Bronchial epithelial cell (primary cell): Measurements from ENCODE around the gene OPA3. TPM values are rescaled to one million over a fixed set of nuclear protein-coding genes. Genes with fewer than 3 reads are reported as not detected.

Source experiments
- DNase-seq: peaks from one replicate; pipeline ENCODE4 v3.0.0-alpha.2; 2010; ENCODE audit warnings: low read depth
- FAIRE-seq: peaks from 2 replicates; lab custom pipeline; 2011; peaks lifted over from hg19 to GRCh38; lab: Jason Lieb, UNC
- H3K27me3 ChIP-seq: 2 replicates; pipeline ENCODE4 v1.5.1; 2011; ENCODE audit warnings: low read length; ENCODE audit not compliant: control insufficient read depth, insufficient read depth
- H3K36me3 ChIP-seq: 2 replicates; pipeline ENCODE4 v1.5.1; 2011; ENCODE audit warnings: low read length; ENCODE audit not compliant: control insufficient read depth, insufficient read depth
- H3K4me3 ChIP-seq: 2 replicates; pipeline ENCODE4 v1.5.1; 2011; ENCODE audit warnings: mild to moderate bottlenecking, low read depth, low read length, control low read depth
- CTCF ChIP-seq: IDR thresholded peaks from 2 replicates; pipeline ENCODE4 v1.5.1; 2011; ENCODE audit warnings: mild to moderate bottlenecking, moderate library complexity, low read length, control low read depth, inconsistent platforms; ENCODE audit not compliant: insufficient read depth, severe bottlenecking
- total RNA-seq: library from RNA; depleted of rRNA; stranded (reverse); fragments of >200 nt; gene quantifications from 2 replicates; pipeline ENCODE4 v1.2.1, GENCODE V29; 2014

Gene OPA3
- total RNA-seq, 1 donor from 2014 or later, result 5.3 TPM

GRCh38 chr19:45539459-45539858, 45.1 kb downstream of the OPA3 start:
- Histone ChIP-seq H3K27me3 (no peaks in the 10 kb centered on the region), H3K36me3 (no peaks in the 10 kb centered on the region), H3K4me3 (no peak overlapping the region)
- TF ChIP-seq CTCF, result no peak
- peak; percentile 40 for DNase-seq
- FAIRE-seq, result no peak

GRCh38 chr19:45531349-45531748, 53.3 kb downstream of the OPA3 start:
- FAIRE-seq, result no peak

GRCh38 chr19:45529420-45529785, 55.2 kb downstream of the OPA3 start:
- H3K4me3 ChIP-seq, result peak overlapping the region; percentile 51
- H3K36me3 ChIP-seq, result peaks cover 8% of the 10 kb centered on the region
- H3K27me3 ChIP-seq, result no peaks in the 10 kb centered on the region
- DNase-seq, result no peak
- no peak for FAIRE-seq
- no peak for TF ChIP-seq CTCF

More at GRCh38 chr19:45531349-45531748, 53.3 kb downstream of the OPA3 start:
- Histone ChIP-seq H3K36me3 (peaks cover 1% of the 10 kb centered on the region), H3K4me3 (no peak overlapping the region), H3K27me3 (no peaks in the 10 kb centered on the region)
- TF ChIP-seq CTCF, result no peak
- DNase-seq, result no peak

- Histone ChIP-seq H3K27me3 (no peaks in the 10 kb centered on the region), H3K36me3 (peaks cover 12% of the 10 kb centered on the region), H3K4me3 (peak overlapping the region; percentile 51)
- TF ChIP-seq CTCF, result peak; percentile 12
- FAIRE-seq (no peak), DNase-seq (peak; percentile 75)
These were observed 55.7 kb downstream of the OPA3 start for GRCh38 chr19:45528744-45529419.

- Histone ChIP-seq H3K36me3 (peaks cover 11% of the 10 kb centered on the region), H3K27me3 (no peaks in the 10 kb centered on the region), H3K4me3 (peak overlapping the region; percentile 51)
- no peak for TF ChIP-seq CTCF
- DNase-seq (peak; percentile 86), FAIRE-seq (peak; percentile 47)
These were observed 56.4 kb downstream of the OPA3 start for GRCh38 chr19:45528149-45528743.

- H3K4me3 ChIP-seq, result no peak overlapping the region
- TF ChIP-seq CTCF, result no peak
- H3K27me3 ChIP-seq, result no peaks in the 10 kb centered on the region
These were observed 56.9 kb downstream of the OPA3 start for GRCh38 chr19:45527731-45528130.

More at GRCh38 chr19:45527731-45528130, 56.9 kb downstream of the OPA3 start:
- H3K36me3 ChIP-seq, result peaks cover 12% of the 10 kb centered on the region
- DNase-seq (no peak), FAIRE-seq (no peak)
